GM21825 (cell line): ENCODE results near the gene EIF4A3.
"Not testable (repeated sequence)": the region's sequence is repeated elsewhere in the genome, so short reads cannot be mapped to it uniquely, and the experiment has no call there.

ENCODE experiments used
- ATAC-seq: cut with Tn5 transposase; IDR thresholded peaks from one replicate; pipeline ENCODE4 v1.9.1; 2021; ENCODE audit warnings: mild to moderate bottlenecking, moderate library complexity; ENCODE audit not compliant: unreplicated experiment

Gene EIF4A3

DNA sequence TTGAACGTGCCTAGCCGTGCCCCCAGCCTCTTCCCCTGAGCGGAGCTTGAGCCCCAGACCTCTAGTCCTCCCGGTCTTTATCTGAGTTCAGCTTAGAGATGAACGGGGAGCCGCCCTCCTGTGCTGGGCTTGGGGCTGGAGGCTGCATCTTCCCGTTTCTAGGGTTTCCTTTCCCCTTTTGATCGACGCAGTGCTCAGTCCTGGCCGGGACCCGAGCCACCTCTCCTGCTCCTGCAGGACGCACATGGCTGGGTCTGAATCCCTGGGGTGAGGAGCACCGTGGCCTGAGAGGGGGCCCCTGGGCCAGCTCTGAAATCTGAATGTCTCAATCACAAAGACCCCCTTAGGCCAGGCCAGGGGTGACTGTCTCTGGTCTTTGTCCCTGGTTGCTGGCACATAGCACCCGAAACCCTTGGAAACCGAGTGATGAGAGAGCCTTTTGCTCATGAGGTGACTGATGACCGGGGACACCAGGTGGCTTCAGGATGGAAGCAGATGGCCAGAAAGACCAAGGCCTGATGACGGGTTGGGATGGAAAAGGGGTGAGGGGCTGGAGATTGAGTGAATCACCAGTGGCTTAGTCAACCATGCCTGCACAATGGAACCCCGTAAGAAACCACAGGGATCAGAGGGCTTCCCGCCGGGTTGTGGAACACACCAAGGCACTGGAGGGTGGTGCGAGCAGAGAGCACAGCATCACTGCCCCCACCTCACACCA lies 44.8 kb downstream of the EIF4A3 start:
- ATAC-seq = no peak

GRCh38 chr17:80101011-80101945 lies 45.6 kb downstream of the EIF4A3 start, which contains the start of gene GAA:
Gene GAA, plus strand, starts transcription at chr17:80101581. Its CDS starts 3,006 bp downstream, at chr17:80104587.
- ATAC-seq = peak; percentile 61

- ATAC-seq = no peak
These were observed 46.9 kb downstream of the EIF4A3 start for GRCh38 chr17:80100035-80100323.

- no peak for ATAC-seq
These were observed 47.5 kb downstream of the EIF4A3 start for GRCh38 chr17:80099291-80100034.

DNA sequence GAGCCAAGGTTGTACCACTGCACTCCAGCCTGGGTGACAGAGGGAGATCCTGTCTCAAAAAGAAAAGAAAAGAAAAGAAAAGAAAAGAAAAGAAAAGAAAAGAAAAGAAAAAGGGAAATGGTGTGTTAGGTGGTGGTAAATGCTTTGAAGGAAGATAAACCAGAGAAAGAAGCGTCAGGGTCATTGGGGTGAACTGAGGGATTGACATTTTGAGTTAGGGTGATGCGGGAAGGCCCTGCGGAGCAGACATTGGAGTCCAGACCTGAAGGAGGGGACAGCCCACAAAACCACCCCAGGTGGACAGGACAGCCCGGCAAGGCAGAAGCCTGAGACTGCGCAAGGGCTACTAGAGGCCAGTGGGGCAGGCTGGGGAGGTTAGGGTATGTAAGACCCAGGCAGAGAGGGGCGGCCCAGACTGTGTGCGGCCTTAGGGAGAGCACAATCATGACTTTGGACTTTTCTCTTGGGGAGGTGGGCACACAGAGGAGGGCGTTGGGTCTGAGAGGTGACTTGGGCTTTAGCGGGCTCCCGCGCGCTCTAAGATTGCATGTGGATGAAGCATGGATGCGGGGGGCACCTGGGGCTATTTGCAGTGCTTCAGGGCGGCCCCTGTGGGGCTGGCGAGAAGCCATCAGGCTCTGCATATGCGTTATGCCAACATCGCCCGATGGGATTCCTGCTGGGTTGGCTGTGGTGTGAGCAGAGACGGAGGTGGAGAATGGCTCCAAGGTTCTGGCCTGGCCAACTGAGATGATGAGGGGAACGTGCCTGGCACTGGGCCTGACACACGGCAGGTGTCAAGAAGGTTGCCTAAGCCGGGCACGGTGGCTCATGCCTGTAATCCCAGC lies 48.9 kb downstream of the EIF4A3 start:
- no peak for ATAC-seq

GRCh38 chr17:80097127-80097621 lies 49.8 kb downstream of the EIF4A3 start:
- no peak for ATAC-seq

- no peak for ATAC-seq
These were observed 50.3 kb downstream of the EIF4A3 start for GRCh38 chr17:80096561-80097021.

- no peak for ATAC-seq
These were observed 51.0 kb downstream of the EIF4A3 start for GRCh38 chr17:80095844-80096475.

DNA sequence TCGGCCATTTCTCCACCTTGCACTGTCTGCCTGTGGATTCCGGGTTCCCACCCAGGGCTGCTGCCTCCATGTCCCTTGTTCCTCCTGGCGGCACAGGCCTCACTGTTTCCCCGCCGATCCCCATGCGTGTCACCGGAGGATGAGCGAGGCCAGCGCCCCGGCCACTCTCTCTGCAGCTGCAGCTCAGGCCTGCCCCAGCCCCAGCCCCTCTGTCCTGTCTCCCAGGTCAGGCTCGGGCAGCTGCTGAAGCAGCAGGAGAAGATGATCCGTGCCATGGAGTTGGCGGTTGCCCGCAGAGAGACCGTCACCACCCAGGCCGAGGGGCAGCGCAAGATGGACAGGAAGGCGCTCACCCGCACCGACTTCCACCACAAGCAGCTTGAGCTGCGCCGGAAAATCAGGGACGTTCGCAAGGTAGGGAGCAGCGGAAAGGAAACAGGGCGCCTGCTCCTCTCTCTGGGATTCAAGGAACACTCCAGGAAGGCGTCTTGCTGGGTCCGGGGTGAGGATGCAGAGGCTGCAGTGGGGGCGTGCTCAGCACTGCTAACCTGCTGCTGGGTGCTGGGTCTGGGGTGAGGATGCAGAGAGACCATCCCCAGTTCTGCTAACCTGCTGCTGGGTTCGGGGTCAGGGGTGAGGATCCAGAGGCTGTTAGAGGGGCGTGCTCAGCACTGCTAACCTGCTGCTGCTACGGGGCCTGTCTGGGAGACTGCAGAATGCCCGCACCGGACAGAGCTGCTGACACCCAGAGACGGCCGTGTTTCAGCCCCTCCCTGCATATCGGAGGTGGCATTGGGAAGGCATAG lies 51.7 kb downstream of the EIF4A3 start:
- no peak for ATAC-seq

DNA sequence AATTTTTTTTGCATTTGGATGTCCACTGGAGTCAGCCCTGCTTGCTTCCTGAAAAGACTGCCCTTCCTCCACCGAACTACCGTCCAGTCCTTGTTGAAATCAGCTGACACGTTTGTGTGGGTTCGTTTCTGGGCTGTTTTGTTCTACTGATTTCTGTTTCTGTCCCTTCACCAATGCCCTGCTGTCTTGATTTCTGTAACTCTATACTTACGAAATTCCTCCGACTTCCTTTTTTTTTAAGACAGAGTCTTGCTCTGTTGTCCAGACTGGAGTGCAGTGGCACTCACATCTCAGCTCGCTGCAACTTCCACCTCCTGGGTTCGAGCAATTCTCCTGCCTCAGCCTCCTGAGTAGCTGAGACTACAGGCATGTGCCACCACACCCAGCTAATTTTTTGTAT lies 54.0 kb downstream of the EIF4A3 start:
- ATAC-seq = no peak

DNA sequence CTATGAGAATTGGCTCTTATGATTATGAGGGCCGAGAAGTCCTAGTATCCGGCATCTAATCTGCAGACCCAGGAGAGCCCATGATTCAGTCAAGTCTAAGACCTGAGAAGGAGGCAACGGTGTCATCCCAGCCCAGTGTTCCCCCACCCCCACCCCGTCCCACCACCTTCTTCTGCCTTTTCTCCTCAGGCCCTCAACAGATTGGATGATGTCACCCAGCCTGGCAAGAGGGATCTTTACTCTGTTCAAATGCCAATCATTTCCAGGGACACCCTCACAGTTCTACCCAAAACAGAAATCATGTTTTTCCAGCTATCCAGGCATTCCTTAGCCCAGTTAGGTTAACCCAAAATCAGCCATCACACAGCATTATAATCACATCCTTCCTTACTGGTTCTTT lies 55.6 kb downstream of the EIF4A3 start:
- ATAC-seq = no peak

GRCh38 chr17:80090164-80090563 lies 56.8 kb downstream of the EIF4A3 start:
- not testable (repeated sequence) for ATAC-seq

DNA sequence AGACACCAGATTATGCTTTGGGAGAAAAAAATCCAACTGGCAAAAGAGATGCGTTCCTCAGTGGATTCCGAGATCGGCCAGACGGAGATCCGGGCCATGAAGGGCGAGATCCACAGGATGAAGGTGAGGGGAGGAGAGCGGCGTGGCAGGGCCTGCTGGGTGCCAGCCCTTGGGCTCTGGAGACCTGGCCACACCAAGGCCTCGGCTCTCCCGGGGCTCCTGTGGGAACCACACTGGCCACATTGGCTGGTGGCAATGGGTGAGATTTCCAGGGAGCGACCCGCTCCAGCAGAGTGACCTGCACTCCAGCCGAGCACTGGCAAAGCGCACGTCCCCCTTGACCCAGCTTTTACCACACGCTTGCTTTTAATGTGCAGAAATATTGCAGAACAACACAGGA lies 57.2 kb downstream of the EIF4A3 start:
- ATAC-seq = no peak

DNA sequence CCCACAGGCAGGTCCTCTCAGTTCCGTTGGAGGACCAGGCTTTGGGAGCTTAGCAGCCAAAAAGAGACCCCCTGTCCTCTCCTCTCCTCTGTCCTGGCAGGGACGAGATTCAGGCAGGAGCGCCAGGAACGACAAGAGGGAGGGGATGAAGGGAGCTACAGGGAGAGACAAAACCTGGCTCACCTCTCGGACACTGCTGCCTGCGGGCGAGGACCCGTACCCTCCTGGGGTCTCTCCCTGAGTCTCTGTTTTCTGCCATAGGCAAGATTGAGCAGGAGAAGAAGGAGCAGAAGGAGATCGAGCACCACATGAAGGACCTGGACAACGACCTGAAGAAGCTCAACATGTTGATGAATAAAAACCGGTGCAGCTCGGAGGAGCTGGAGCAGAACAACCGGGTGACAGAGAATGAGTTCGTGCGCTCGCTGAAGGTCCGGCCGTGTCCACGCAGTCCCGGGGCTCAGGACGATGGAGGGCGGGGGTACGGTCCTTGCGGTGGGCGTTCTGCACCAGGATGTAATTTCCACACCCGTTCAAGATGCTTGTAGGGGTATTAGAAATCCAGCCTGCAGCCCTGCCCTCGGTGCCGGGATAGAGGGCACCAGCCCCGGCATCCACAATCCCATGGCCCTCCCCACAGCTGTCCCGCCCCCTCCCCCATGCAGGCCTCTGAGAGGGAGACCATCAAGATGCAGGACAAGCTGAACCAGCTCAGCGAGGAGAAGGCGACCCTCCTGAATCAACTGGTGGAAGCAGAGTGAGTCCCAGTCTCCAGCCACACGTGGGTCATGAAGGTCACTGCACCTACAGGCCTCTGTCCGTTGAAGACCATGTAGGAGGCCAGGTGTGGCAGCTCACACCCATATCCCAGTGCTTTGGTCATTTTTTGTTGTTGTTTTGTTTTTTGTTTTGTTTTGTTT lies 59.3 kb downstream of the EIF4A3 start:
- ATAC-seq = no peak

- ATAC-seq = no peak
These were observed 60.3 kb downstream of the EIF4A3 start for GRCh38 chr17:80086616-80087015.

DNA sequence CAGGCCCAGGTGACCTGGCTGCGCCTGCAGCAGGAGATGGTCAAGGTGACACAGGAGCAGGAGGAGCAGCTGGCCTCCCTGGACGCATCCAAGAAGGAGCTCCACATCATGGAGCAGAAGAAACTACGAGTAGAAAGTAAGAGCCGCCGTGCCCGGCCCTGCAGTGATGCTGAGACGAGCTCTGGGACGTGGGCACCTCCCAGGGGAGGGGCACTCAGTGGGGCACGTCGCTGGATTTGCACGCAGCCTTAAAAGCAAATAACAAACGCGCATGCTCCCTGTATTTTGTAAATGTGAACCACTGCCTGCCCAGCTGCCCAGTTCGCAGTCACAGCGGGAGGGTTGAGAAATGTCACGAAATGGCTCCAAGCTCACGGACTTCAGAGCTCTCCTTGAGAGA lies 60.8 kb downstream of the EIF4A3 start:
- ATAC-seq = no peak

- ATAC-seq = no peak
These were observed 62.2 kb downstream of the EIF4A3 start for GRCh38 chr17:80084773-80085172.
